Stomach (tissue), 9 donors: ENCODE data around the gene TMEM154. TPM values are rescaled to one million over a fixed set of nuclear protein-coding genes. Genes with fewer than 3 reads are reported as not detected.

Experiments used
- DNase-seq, 2 donors: peaks; one replicate each; pipeline versions ENCODE4 v3.0.0 to v3.0.0-alpha.2; 2013 to 2019
- H3K27ac ChIP-seq, 5 donors: fragments of 200-600 bp in 4 of 5; sonication (generic) in 4 of 5; one replicate each; pipeline ENCODE4 v1.5.1; 2013 to 2019; ENCODE audit warnings: mild to moderate bottlenecking in 1 of 5, moderate library complexity in 1 of 5
- H3K27me3 ChIP-seq, 3 donors: fragments of 200-600 bp; sonication (generic); one replicate each; pipeline ENCODE4 v1.5.1; 2017 to 2019; ENCODE audit warnings: mixed run types in 1 of 3
- H3K36me3 ChIP-seq, 4 donors: fragments of 200-600 bp; sonication (generic); 1 replicate in 3 of 4; 2 replicates in 1 of 4; pipeline ENCODE4 v1.5.1; 2016 to 2019
- H3K4me1 ChIP-seq, 4 donors: fragments of 200-600 bp; sonication (generic); one replicate each; pipeline ENCODE4 v1.5.1; 2016 to 2019
- H3K4me3 ChIP-seq, 4 donors: fragments of 200-600 bp; sonication (generic) in 3 of 4; one replicate each; pipeline ENCODE4 v1.5.1; 2016 to 2019; ENCODE audit warnings: mild to moderate bottlenecking in 1 of 4
- H3K9me3 ChIP-seq, 4 donors: fragments of 200-600 bp; sonication (generic); one replicate each; pipeline ENCODE4 v1.5.1; 2016 to 2019
- EP300 ChIP-seq: sonication (generic); formaldehyde crosslinking; IDR thresholded peaks from one replicate; pipeline ENCODE4 v1.6.1; 2017; ENCODE audit warnings: antibody characterized with exemption
- POLR2A ChIP-seq, 4 donors: fragments of 450-650 bp; IDR thresholded peaks; one replicate each; pipeline ENCODE4 v1.6.1; 2016; ENCODE audit warnings: antibody characterized with exemption in 4 of 4, control low read depth in 2 of 4, mild to moderate bottlenecking in 1 of 4, moderate library complexity in 1 of 4
- POLR2AphosphoS5 ChIP-seq, 3 donors: sonication (generic); formaldehyde crosslinking; IDR thresholded peaks; one replicate each; pipeline ENCODE4 v1.6.1; 2016; ENCODE audit warnings: antibody characterized with exemption in 3 of 3
- WGBS, 5 donors: extraction: QIAGEN DNeasy Blood & Tissue Kit in 3 of 5; methylation state at CpG; one replicate each; pipeline versions ENCODE4 v1.1.5 to v1.1.7; 2013 to 2018; 5-methylcytosine and 5-hydroxymethylcytosine counted together
- intact Hi-C: fragments of 100-400 bp; cut with DNase I; formaldehyde crosslinking; loops from one replicate; pipeline ENCODE4 v1.15.1; 2023; ENCODE audit warnings: low total_unique reads
- polyA plus RNA-seq, 3 donors: library from polyadenylated mRNA; stranded (reverse); fragments of 200-250 nt; gene quantifications; one replicate each; pipeline ENCODE4 v1.2.3, GENCODE V29; 2013
- total RNA-seq, 5 donors: library from RNA; depleted of rRNA; stranded (reverse); fragments of >200 nt; gene quantifications; one replicate each; pipeline versions ENCODE4 v1.1.0 to v1.2.3, GENCODE V29; 2014 to 2016
- TF ChIP-seq, protein P1 (sequence below), 7 experiments: fragments of 450-650 bp in 4 of 7; fragments of 200-600 bp in 3 of 7; sonication (generic) in 3 of 7; IDR thresholded peaks; one replicate each; pipeline ENCODE4 v1.5.1; 2016 to 2019; ENCODE audit warnings: antibody characterized with exemption in 7 of 7, control low read depth in 2 of 7, mild to moderate bottlenecking in 1 of 7
- donor health status: healthy with polysubstance abuse.
- donor health status: Bipolar disorder and iron deficiency.
- donor health status: healthy.

TMEM154 gene
- total and polyA plus RNA-seq, 8 donors, result under 0.01 to 5.5 (median 0.69) TPM

DNA sequence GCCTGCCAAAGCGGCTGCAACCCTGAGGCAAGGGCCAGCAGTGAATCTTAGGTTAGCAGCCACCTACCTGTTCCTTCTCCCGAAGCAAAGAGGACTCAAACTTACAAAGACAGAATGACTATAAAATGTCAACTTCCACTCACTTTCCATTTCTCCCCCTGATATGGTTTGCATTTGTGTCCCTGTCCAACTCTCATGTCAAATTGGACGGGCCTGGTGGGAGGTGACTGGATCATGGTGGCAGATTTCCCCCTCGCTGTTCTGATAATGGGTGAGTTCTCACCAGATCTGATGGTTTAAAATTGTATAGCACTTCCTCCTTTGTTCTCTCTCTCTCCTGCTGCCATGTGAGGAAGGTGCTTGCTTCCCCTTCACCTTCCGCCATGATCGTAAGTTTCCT is 35.3 kb upstream of the TMEM154 start:
- intact Hi-C loops, result no loop called here
- no peak for DNase-seq
- Histone ChIP-seq H3K9me3 (peaks cover 0 to 11% (median 2%) of the 10 kb centered on the region in 4 donors), H3K36me3 (no peaks in the 10 kb centered on the region), H3K27ac (no peak overlapping the region), H3K4me1 (no peaks in the 10 kb centered on the region), H3K27me3 (no peaks in the 10 kb centered on the region), H3K4me3 (no peak overlapping the region)
- 92 to 97% (median 97%) methylated on average over 6 of the region's 6 CpGs for WGBS, 5 donors
- TF ChIP-seq POLR2A (IDR thresholded peaks at IDR 0.05) (no peak), POLR2AphosphoS5 (IDR thresholded peaks at IDR 0.05) (no peak), EP300 (no peak)
- TF ChIP-seq, protein P1, sequence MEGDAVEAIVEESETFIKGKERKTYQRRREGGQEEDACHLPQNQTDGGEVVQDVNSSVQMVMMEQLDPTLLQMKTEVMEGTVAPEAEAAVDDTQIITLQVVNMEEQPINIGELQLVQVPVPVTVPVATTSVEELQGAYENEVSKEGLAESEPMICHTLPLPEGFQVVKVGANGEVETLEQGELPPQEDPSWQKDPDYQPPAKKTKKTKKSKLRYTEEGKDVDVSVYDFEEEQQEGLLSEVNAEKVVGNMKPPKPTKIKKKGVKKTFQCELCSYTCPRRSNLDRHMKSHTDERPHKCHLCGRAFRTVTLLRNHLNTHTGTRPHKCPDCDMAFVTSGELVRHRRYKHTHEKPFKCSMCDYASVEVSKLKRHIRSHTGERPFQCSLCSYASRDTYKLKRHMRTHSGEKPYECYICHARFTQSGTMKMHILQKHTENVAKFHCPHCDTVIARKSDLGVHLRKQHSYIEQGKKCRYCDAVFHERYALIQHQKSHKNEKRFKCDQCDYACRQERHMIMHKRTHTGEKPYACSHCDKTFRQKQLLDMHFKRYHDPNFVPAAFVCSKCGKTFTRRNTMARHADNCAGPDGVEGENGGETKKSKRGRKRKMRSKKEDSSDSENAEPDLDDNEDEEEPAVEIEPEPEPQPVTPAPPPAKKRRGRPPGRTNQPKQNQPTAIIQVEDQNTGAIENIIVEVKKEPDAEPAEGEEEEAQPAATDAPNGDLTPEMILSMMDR (IDR thresholded peaks at IDR 0.05), result no peak

- peaks cover 0 to under 1% (median 0%) of the 10 kb centered on the region in 4 donors for H3K4me1 ChIP-seq
- H3K27me3 ChIP-seq, result no peaks in the 10 kb centered on the region
- no peak overlapping the region for H3K4me3 ChIP-seq
- H3K9me3 ChIP-seq, result peaks cover 0 to 11% (median 2%) of the 10 kb centered on the region in 4 donors
- H3K27ac ChIP-seq, result no peak overlapping the region
- no peak for TF ChIP-seq POLR2AphosphoS5 (IDR thresholded peaks at IDR 0.05)
- TF ChIP-seq POLR2A (IDR thresholded peaks at IDR 0.05), result no peak
- TF ChIP-seq EP300, result no peak
- TF ChIP-seq, protein P1 (IDR thresholded peaks at IDR 0.05), result no peak
- 56 to 79% (median 69%) methylated on average over 2 of the region's 2 CpGs for WGBS, 5 donors
- intact Hi-C loops, result no loop called here
- no peak for DNase-seq
- no peaks in the 10 kb centered on the region for H3K36me3 ChIP-seq
Measured at GRCh38 chr4:152713951-152714705, 34.3 kb upstream of the TMEM154 start.

DNA sequence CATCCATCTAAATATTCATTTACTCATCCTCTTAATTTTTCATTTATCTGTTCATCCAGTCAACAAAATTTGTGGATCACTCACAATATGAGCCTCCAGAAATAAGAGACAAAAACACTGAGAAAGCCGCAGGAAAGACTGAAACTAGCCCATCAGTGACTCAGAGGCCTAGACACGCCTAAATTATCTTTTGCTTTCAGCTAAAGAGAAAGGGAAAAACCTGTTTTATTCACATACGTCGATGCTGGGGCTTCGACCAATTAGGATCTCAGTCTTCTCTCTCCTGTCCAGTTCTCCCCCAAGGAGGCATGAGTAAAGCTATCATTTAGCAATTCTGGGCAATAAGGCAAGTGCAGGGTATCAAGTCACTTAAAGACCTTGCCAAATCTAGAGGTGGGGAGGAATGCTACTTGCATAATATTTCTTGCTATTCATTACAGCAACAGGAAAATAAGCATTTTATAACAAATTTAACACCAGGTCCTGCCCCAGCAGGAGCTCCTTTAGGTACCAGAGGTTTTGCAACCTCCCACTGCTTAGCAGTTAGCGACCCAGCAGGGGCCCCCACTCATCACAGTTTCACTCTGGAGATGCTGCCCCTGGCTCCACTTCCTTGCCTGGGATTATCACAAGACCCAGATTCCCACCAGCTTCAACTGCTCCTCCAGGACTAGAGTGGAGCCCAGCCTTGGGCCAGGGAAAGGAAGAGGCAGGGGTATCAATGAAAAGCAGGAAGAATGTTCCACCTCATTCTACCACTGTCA is 30.1 kb upstream of the TMEM154 start:
- intact Hi-C loops, result no loop called here
- Histone ChIP-seq H3K9me3 (peaks cover 0 to 5% (median 3%) of the 10 kb centered on the region in 4 donors), H3K4me1 (peaks cover 0 to 10% (median 0%) of the 10 kb centered on the region in 4 donors), H3K4me3 (no peak overlapping the region), H3K27me3 (no peaks in the 10 kb centered on the region), H3K36me3 (no peaks in the 10 kb centered on the region), H3K27ac (no peak overlapping the region)
- WGBS, 5 donors, result 53 to 71% (median 62%) methylated on average over 6 of the region's 6 CpGs
- DNase-seq, result peak in 1 of 2 donors; percentile 66
- TF ChIP-seq EP300 (no peak), POLR2AphosphoS5 (IDR thresholded peaks at IDR 0.05) (no peak), POLR2A (IDR thresholded peaks at IDR 0.05) (no peak)
- TF ChIP-seq, protein P1 (IDR thresholded peaks at IDR 0.05), result no peak

GRCh38 chr4:152708796-152709195 is 29.0 kb upstream of the TMEM154 start:
- WGBS, 5 donors, result 52 to 67% (median 60%) methylated on average over 4 of the region's 4 CpGs

More at GRCh38 chr4:152708796-152709195, 29.0 kb upstream of the TMEM154 start:
- H3K4me1 ChIP-seq, result peaks cover 0 to 10% (median 0%) of the 10 kb centered on the region in 4 donors
- intact Hi-C loops, result no loop called here
- H3K36me3 ChIP-seq, result no peaks in the 10 kb centered on the region
- H3K9me3 ChIP-seq, result peaks cover 0 to 15% (median 5%) of the 10 kb centered on the region in 4 donors
- TF ChIP-seq EP300 (no peak), POLR2A (IDR thresholded peaks at IDR 0.05) (no peak), POLR2AphosphoS5 (IDR thresholded peaks at IDR 0.05) (no peak)
- TF ChIP-seq, protein P1 (IDR thresholded peaks at IDR 0.05), result no peak
- no peaks in the 10 kb centered on the region for H3K27me3 ChIP-seq
- no peak overlapping the region for H3K4me3 ChIP-seq
- peak in 1 of 2 donors; percentile 43 for DNase-seq
- H3K27ac ChIP-seq, result no peak overlapping the region
